ENCODE measurements around the gene ZDHHC21. TPM values are rescaled to one million over a fixed set of nuclear protein-coding genes. Genes with fewer than 3 reads are reported as not detected.

Gene ZDHHC21
- total and polyA plus RNA-seq, 9 of the 15 experiments (the other 6 are each of a cell fraction or from before 2014, with no cell fraction given): 0.10 to 1.9 (median 1.00) TPM

GRCh38 chr9:14722391-14723035 is 29.3 kb upstream of the ZDHHC21 start, which contains the start of gene CER1:
TSS of gene CER1 (minus strand) at chr9:14722733. CDS start at chr9:14722672, 61 bp downstream.
- no TSS peak for BruUV-seq (replicated peaks)

More at GRCh38 chr9:14722391-14723035, 29.3 kb upstream of the ZDHHC21 start, which contains the start of gene CER1:
- WGBS (ENCODE audit: insufficient coverage, low coverage, missing lambda C conversion rate): 0% methylated on average over 6 of the region's 7 CpGs
- Histone ChIP-seq H3K9me3 (replicated peaks; ENCODE audit: control insufficient read depth, insufficient read depth, low read depth, low read length) (no peaks in the 10 kb centered on the region), H3K27me3 (ENCODE audit: control insufficient read depth in 2 of 2, insufficient read depth in 2 of 2, low read length in 2 of 2) (no peaks in the 10 kb centered on the region; a peak in 1 of 5 replicates), H3K9me1 (ENCODE audit: control insufficient read depth, insufficient read depth, low read length) (no peaks in the 10 kb centered on the region), H3K4me3 (no peak within 1 kb of the TSS), H4K20me1 (replicated peaks; ENCODE audit: control insufficient read depth, insufficient read depth, low read length) (no peaks in the 10 kb centered on the region), H3K9ac (ENCODE audit: insufficient read depth in 1 of 2, low read depth in 2 of 2, low read length in 2 of 2) (no peak within 1 kb of the TSS), H3K79me2 (ENCODE audit: control insufficient read depth, insufficient read depth, low read length) (no peaks in the 10 kb centered on the region), H3K27ac (ENCODE audit: extremely low read depth, low read depth, low read length) (no peak within 1 kb of the TSS), H3K36me3 (ENCODE audit: control insufficient read depth, insufficient read depth, low read length) (no peaks in the 10 kb centered on the region), H3K4me2 (ENCODE audit: insufficient read depth, low read length) (no peak within 1 kb of the TSS), H2AFZ (ENCODE audit: low read depth, low read length) (no peak within 1 kb of the TSS), H3K4me1 (replicated peaks in 1 of 2; ENCODE audit: control insufficient read depth in 2 of 2, insufficient read depth in 2 of 2, low read length in 2 of 2) (no peaks in the 10 kb centered on the region)
- POLR2A ChIA-PET: interaction anchor here (0.5 to 0.6 kb wide), 2 partner anchors 31 to 182 kb away, joined by 3 read pairs; no protein-coding TSS in a partner anchor
- no peak for FAIRE-seq
- no peak for ATAC-seq
- TF ChIP-seq TFAM (CRISPR knock-in tag; conservative IDR thresholded peaks at IDR 0.05) (no peak), ZBTB1 (CRISPR knock-in tag; IDR thresholded peaks at IDR 0.05; ENCODE audit: borderline replicate concordance, low read depth) (no peak), ZNF586 (CRISPR knock-in tag; conservative IDR thresholded peaks at IDR 0.05) (no peak), ILF3 (IDR thresholded peaks at IDR 0.05; ENCODE audit: borderline replicate concordance) (no peak), KHSRP (IDR thresholded peaks at IDR 0.05) (no peak), DNMT1 (IDR thresholded peaks at IDR 0.05) (no peak), ZNF347 (CRISPR knock-in tag; IDR thresholded peaks at IDR 0.05; ENCODE audit: low read depth) (no peak), MEIS2 (IDR thresholded peaks at IDR 0.05; ENCODE audit: partially characterized antibody) (no peak), SRSF1 (IDR thresholded peaks at IDR 0.05; ENCODE audit: low read depth, low read length) (no peak), HDAC6 (IDR thresholded peaks at IDR 0.05; ENCODE audit: low read depth, low read length) (no peak), SAFB2 (IDR thresholded peaks at IDR 0.05; ENCODE audit: borderline replicate concordance, low read depth, low read length, severe bottlenecking) (no peak), ATF7 (IDR thresholded peaks at IDR 0.05) (no peak), ZBTB26 (CRISPR knock-in tag; IDR thresholded peaks at IDR 0.05) (no peak)
- CTCF ChIA-PET (ENCODE audit: low intra/inter-chr PET ratio): no interaction called here
- in situ Hi-C loops (cut with MboI): no loop called here
- intact Hi-C loops (cut with micrococcal nuclease): no loop called here
- DNase-seq (ENCODE audit: extremely low read depth in 1 of 4, low spot score in 3 of 4): no peak

Measured in K562 (cell line).